ENCODE measurements around the gene FBXO27.

- no peak for TF ChIP-seq CTCF (IDR thresholded peaks at IDR 0.05 in 8 of 11, conservative IDR thresholded peaks at IDR 0.05 in 3 of 11)
- TF ChIP-seq POLR2AphosphoS5 (IDR thresholded peaks at IDR 0.05), result no peak
- no peak for TF ChIP-seq POLR2A (IDR thresholded peaks at IDR 0.05)
These were observed 54.7 kb downstream of the FBXO27 start for GRCh38 chr19:38977445-38978325.
